ENCODE results near the gene CNOT10. TPM values are rescaled to one million over a fixed set of nuclear protein-coding genes. Genes with fewer than 3 reads are reported as not detected.
A peak's percentile ranks its signal among the peaks of the same experiment; 100 is the strongest.

The CNOT10 gene
- total RNA-seq, 1 experiment from 2014 or later, result 26.1 TPM

GRCh38 chr3:32818229-32818969 is 133.4 kb downstream of the CNOT10 start:
- no peak for DNase-seq (ENCODE audit: low read depth, low spot score)
- H3K4me3 ChIP-seq (ENCODE audit: low read depth in 2 of 2, low read length in 2 of 2), result peak overlapping the region in 1 of 2 experiments; percentile 20; a peak in 2 of 4 replicates
- no TSS peak for BruUV-seq (replicated peaks)
- ChIA-PET CTCF (no interaction called here), POLR2A (no interaction called here)
- H3K36me3 ChIP-seq (ENCODE audit: control insufficient read depth, insufficient read depth, low read length), result no peaks in the 10 kb centered on the region
- TF ChIP-seq POLR2AphosphoS5 (IDR thresholded peaks at IDR 0.05; ENCODE audit: low read depth, low read length) (no peak), SIN3A (IDR thresholded peaks at IDR 0.05; ENCODE audit: borderline replicate concordance, insufficient read depth, low read depth, low read length) (no peak), REST (IDR thresholded peaks at IDR 0.05; ENCODE audit: insufficient read depth in 1 of 2, low read depth in 2 of 2, low read length in 1 of 2) (no peak), TCF7L2 (IDR thresholded peaks at IDR 0.05; ENCODE audit: low read depth, low read length) (no peak)
- TF ChIP-seq, protein P1, sequence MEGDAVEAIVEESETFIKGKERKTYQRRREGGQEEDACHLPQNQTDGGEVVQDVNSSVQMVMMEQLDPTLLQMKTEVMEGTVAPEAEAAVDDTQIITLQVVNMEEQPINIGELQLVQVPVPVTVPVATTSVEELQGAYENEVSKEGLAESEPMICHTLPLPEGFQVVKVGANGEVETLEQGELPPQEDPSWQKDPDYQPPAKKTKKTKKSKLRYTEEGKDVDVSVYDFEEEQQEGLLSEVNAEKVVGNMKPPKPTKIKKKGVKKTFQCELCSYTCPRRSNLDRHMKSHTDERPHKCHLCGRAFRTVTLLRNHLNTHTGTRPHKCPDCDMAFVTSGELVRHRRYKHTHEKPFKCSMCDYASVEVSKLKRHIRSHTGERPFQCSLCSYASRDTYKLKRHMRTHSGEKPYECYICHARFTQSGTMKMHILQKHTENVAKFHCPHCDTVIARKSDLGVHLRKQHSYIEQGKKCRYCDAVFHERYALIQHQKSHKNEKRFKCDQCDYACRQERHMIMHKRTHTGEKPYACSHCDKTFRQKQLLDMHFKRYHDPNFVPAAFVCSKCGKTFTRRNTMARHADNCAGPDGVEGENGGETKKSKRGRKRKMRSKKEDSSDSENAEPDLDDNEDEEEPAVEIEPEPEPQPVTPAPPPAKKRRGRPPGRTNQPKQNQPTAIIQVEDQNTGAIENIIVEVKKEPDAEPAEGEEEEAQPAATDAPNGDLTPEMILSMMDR (IDR thresholded peaks at IDR 0.05), result no peak
- no peaks in the 10 kb centered on the region for H3K4me1 ChIP-seq (ENCODE audit: control insufficient read depth, insufficient read depth, low read length)
- H3K27ac ChIP-seq (ENCODE audit: low read length), result no peak overlapping the region
- peak; percentile 61 for ATAC-seq
- no peaks in the 10 kb centered on the region; the same call in none of the 2 replicates for H3K27me3 ChIP-seq (ENCODE audit: control insufficient read depth, insufficient read depth, low read length)
- H3K9me3 ChIP-seq (ENCODE audit: control insufficient read depth, insufficient read depth, low read depth, low read length), result no peaks in the 10 kb centered on the region
- in situ Hi-C loops (cut with HindIII; ENCODE audit: low pct_unique_long_range_greater_than_20kb, low sequenced_read_pairs), result no loop called here
- intact Hi-C loops (cut with micrococcal nuclease; ENCODE audit: unreplicated experiment), result no loop called here

DNA sequence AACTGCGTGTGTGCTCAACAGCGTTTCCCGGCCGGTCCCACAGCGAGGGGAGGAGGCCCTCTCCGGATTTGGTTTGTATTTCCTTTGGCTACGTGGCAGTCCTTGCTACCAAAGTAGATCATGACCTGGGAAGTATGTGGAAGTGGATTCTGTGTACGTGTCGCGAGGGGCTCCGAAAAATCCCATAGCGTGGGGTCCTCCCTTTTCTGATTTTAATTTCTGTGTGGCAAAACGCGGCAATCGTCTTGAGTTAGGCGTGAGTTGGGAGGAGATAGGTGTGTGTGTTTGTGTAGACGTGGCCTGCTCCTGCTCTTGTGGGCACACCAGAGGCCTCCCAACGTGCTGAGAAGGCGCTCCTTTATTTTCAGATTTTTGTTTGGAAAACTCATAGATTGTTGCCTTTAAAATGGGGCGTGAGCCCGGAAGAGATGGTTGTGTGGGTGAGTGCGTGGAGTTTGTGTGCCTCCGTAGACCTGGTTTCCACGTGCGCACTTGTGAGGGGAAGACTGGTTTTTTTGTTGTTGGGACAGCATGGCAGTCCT is 134.1 kb downstream of the CNOT10 start:
- no peak for ATAC-seq
- BruUV-seq (replicated peaks), result no TSS peak
- Histone ChIP-seq H3K27ac (ENCODE audit: low read length) (no peak overlapping the region), H3K4me1 (ENCODE audit: control insufficient read depth, insufficient read depth, low read length) (no peaks in the 10 kb centered on the region), H3K36me3 (ENCODE audit: control insufficient read depth, insufficient read depth, low read length) (no peaks in the 10 kb centered on the region), H3K4me3 (ENCODE audit: low read depth in 2 of 2, low read length in 2 of 2) (no peak overlapping the region), H3K27me3 (ENCODE audit: control insufficient read depth, insufficient read depth, low read length) (no peaks in the 10 kb centered on the region; the same call in none of the 2 replicates), H3K9me3 (ENCODE audit: control insufficient read depth, insufficient read depth, low read depth, low read length) (no peaks in the 10 kb centered on the region)
- no peak for DNase-seq (ENCODE audit: low read depth, low spot score)
- TF ChIP-seq TCF7L2 (IDR thresholded peaks at IDR 0.05; ENCODE audit: low read depth, low read length) (no peak), SIN3A (IDR thresholded peaks at IDR 0.05; ENCODE audit: borderline replicate concordance, insufficient read depth, low read depth, low read length) (no peak), POLR2AphosphoS5 (IDR thresholded peaks at IDR 0.05; ENCODE audit: low read depth, low read length) (no peak), REST (IDR thresholded peaks at IDR 0.05; ENCODE audit: insufficient read depth in 1 of 2, low read depth in 2 of 2, low read length in 1 of 2) (no peak)
- TF ChIP-seq, protein P1 (IDR thresholded peaks at IDR 0.05), result no peak
- intact Hi-C loops (cut with micrococcal nuclease; ENCODE audit: unreplicated experiment) (no loop called here), in situ Hi-C loops (cut with HindIII; ENCODE audit: low pct_unique_long_range_greater_than_20kb, low sequenced_read_pairs) (no loop called here)
- CTCF ChIA-PET, result no interaction called here
- POLR2A ChIA-PET, result no interaction called here

All from Panc1 (cell line).